ENCODE results near the gene LRRC4C. TPM values are rescaled to one million over a fixed set of nuclear protein-coding genes. Genes with fewer than 3 reads are reported as not detected.
A peak's percentile ranks its signal among the peaks of the same experiment; 100 is the strongest.

LRRC4C gene
- total RNA-seq, 1 experiment from 2014 or later: 0.13 TPM

GRCh38 chr11:41115066-41115465 is 344.4 kb downstream of the LRRC4C start:
- no peaks in the 10 kb centered on the region for H3K9me3 Mint-ChIP-seq
- Histone ChIP-seq H3K14ac (ENCODE audit: insufficient read depth, low read length) (no peak overlapping the region), H3K23me2 (ENCODE audit: insufficient read length, low read depth, low read length, poor library complexity, severe bottlenecking) (no peaks in the 10 kb centered on the region), H3K23ac (ENCODE audit: insufficient read length, low read depth, low read length) (no peak overlapping the region), H2BK15ac (ENCODE audit: low read depth, low read length) (no peak overlapping the region), H3K79me2 (ENCODE audit: insufficient read depth, low read length) (no peaks in the 10 kb centered on the region), H4K8ac (replicated peaks; ENCODE audit: insufficient read length, low read depth, low read length) (no peak overlapping the region), H3K9me3 (ENCODE audit: control insufficient read depth, low read depth, low read length) (no peaks in the 10 kb centered on the region), H4K20me1 (ENCODE audit: control insufficient read depth, insufficient read depth, insufficient read length) (no peaks in the 10 kb centered on the region), H4K5ac (ENCODE audit: insufficient read length, low read depth, low read length) (no peak overlapping the region), H3K79me1 (ENCODE audit: insufficient read depth, low read depth, low read length, poor library complexity, severe bottlenecking) (no peaks in the 10 kb centered on the region), H3T11ph (ENCODE audit: low read length) (no peak overlapping the region), H2AK5ac (ENCODE audit: insufficient read length, low read length) (no peak overlapping the region), H3K18ac (ENCODE audit: insufficient read length, low read depth, low read length) (no peak overlapping the region), H3K56ac (ENCODE audit: insufficient read length, low read depth, low read length) (no peak overlapping the region), H3K27me3 (ENCODE audit: insufficient read depth, low read length) (no peaks in the 10 kb centered on the region), H3K4me1 (ENCODE audit: insufficient read depth, low read length) (peaks cover 7% of the 10 kb centered on the region; the same call in 1 of the 2 replicates), H3K9ac (ENCODE audit: extremely low read depth, insufficient read length, low read length) (no peak overlapping the region), H3K27ac (ENCODE audit: insufficient read length, low read depth, low read length) (no peak overlapping the region), H2AFZ (ENCODE audit: low read length) (no peak overlapping the region), H4K91ac (ENCODE audit: insufficient read length, low read depth, low read length) (no peak overlapping the region), H2BK12ac (ENCODE audit: insufficient read length, low read depth, low read length) (no peak overlapping the region), H3K4me2 (ENCODE audit: insufficient read depth, insufficient read length, low read length) (no peak overlapping the region), H3K4ac (ENCODE audit: low read depth, low read length) (no peak overlapping the region), H2BK5ac (ENCODE audit: insufficient read length, low read length) (no peak overlapping the region), H2BK20ac (ENCODE audit: low read depth, low read length, poor library complexity, severe bottlenecking) (no peak overlapping the region), H2BK120ac (ENCODE audit: low read depth, low read length, poor library complexity, severe bottlenecking) (no peak overlapping the region)
- H3K4me1 Mint-ChIP-seq: peaks cover 62 to 66% of the 10 kb centered on the region in 2 experiments
- peak overlapping the region; percentile 55 to 97 (median 79) for H3K27ac Mint-ChIP-seq
- DNase-seq: no peak
- no peaks in the 10 kb centered on the region for H3K27me3 Mint-ChIP-seq (ENCODE audit: low read depth)
- TF ChIP-seq, protein P1, sequence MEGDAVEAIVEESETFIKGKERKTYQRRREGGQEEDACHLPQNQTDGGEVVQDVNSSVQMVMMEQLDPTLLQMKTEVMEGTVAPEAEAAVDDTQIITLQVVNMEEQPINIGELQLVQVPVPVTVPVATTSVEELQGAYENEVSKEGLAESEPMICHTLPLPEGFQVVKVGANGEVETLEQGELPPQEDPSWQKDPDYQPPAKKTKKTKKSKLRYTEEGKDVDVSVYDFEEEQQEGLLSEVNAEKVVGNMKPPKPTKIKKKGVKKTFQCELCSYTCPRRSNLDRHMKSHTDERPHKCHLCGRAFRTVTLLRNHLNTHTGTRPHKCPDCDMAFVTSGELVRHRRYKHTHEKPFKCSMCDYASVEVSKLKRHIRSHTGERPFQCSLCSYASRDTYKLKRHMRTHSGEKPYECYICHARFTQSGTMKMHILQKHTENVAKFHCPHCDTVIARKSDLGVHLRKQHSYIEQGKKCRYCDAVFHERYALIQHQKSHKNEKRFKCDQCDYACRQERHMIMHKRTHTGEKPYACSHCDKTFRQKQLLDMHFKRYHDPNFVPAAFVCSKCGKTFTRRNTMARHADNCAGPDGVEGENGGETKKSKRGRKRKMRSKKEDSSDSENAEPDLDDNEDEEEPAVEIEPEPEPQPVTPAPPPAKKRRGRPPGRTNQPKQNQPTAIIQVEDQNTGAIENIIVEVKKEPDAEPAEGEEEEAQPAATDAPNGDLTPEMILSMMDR (conservative IDR thresholded peaks at IDR 0.05): no peak
- peaks cover 0 to 3% (median 0%) of the 10 kb centered on the region in 3 experiments; a peak in 2 of 7 replicates for H3K36me3 Mint-ChIP-seq (ENCODE audit: insufficient read depth in 1 of 3, low read depth in 3 of 3)
- H3K4me3 Mint-ChIP-seq: peak overlapping the region; percentile 19 to 40; a peak in 3 of 5 replicates

Data from H9 (cell line).